Forelimb muscle (tissue), 1 donor: ENCODE measurements around the gene GZMB. TPM values are rescaled to one million over a fixed set of nuclear protein-coding genes. Genes with fewer than 3 reads are reported as not detected.

Experiments
- polyA plus RNA-seq: library from polyadenylated mRNA; unstranded; fragments of 120-200 nt; gene quantifications from one replicate; pipeline ENCODE4 v1.2.1, GENCODE V29; 2013; ENCODE audit not compliant: insufficient read length

The GZMB gene
- polyA plus RNA-seq, 1 donor: not detected

Other genes starting within 250 kb of the GZMB start
- 23.1 TPM for gene NYNRIN, start 235.2 kb downstream of the GZMB start, polyA plus RNA-seq
- 2.4 TPM for gene CBLN3, start 204.5 kb downstream of the GZMB start, polyA plus RNA-seq
- 38.1 TPM for gene KHNYN, start 204.2 kb downstream of the GZMB start, polyA plus RNA-seq
- gene SDR39U1, start 191.4 kb downstream of the GZMB start, polyA plus RNA-seq: 54.1 TPM
- not detected for gene CMA1, start 125.9 kb downstream of the GZMB start, polyA plus RNA-seq
- 2.5 TPM for gene CTSG, start 57.9 kb downstream of the GZMB start, polyA plus RNA-seq
- gene GZMH, start 24.5 kb downstream of the GZMB start, polyA plus RNA-seq: not detected